GM18867 (cell line): Measurements from ENCODE around the gene KRTAP9-8.
"Not testable (repeated sequence)": the region's sequence is repeated elsewhere in the genome, so short reads cannot be mapped to it uniquely, and the experiment has no call there.

Source experiments
- ATAC-seq: cut with Tn5 transposase; IDR thresholded peaks from one replicate; pipeline ENCODE4 v1.9.1; 2021; ENCODE audit warnings: mild to moderate bottlenecking, moderate library complexity; ENCODE audit not compliant: unreplicated experiment

The KRTAP9-8 gene

DNA sequence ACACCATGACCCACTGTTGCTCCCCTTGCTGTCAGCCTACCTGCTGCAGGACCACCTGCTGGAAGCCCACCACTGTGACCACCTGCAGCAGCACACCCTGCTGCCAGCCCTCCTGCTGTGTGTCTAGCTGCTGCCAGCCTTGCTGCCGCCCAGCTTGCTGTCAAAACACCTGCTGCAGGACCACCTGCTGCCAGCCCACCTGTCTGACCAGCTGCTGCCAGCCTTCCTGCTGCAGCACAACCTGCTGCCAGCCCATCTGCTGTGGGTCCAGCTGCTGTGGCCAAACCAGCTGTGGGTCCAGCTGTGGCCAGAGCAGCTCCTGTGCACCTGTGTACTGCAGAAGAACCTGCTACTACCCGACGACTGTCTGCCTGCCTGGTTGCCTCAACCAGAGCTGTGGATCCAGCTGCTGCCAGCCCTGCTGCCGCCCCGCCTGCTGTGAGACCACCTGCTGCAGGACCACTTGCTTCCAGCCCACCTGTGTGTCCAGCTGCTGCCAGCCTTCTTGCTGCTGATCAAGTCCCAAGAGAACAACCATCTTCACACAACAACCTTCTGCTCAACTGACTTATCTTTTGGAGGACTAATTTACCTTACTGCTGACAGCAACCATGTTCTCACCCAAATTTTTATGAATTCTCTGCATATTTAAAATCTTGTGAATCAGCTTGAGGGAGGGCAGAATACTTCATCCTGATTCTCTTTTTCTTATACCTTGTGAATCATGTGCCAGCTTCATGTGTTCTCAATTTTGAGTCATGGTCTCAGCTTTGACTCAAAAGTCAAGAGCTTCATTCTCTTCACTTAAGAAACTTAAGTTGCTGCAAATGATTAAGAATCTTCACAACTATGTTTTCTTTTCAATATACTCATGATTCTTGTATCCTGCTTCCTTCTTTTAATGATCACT, 17.8 kb downstream of the KRTAP9-8 start, which contains the start of gene KRTAP9-9:
Gene KRTAP9-9 (plus strand): TSS at position 4 of the 910 bp plus-strand sequence.
- not testable (repeated sequence) for ATAC-seq

- ATAC-seq, result no peak
These were observed 18.5 kb downstream of the KRTAP9-8 start for GRCh38 chr17:41256291-41256685.

DNA sequence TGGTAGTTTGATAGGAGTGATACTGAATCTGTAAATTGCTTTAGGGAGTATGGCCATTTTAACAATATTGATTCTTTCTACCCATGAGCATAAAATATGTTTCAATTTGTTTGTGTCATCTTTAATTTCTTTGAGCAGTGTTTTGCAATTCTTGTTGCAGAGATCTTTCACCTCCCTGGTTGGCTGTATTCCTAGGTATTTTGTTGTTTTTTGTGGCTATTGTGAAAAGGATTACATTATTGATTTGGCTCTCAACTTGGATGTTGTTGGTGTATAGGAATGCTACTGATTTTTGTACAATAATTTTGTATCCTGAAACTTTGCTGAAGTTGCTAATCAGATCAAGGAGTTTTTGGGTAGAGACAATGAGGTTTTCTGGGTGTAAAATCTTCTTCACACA, 20.6 kb downstream of the KRTAP9-8 start:
- no peak for ATAC-seq

DNA sequence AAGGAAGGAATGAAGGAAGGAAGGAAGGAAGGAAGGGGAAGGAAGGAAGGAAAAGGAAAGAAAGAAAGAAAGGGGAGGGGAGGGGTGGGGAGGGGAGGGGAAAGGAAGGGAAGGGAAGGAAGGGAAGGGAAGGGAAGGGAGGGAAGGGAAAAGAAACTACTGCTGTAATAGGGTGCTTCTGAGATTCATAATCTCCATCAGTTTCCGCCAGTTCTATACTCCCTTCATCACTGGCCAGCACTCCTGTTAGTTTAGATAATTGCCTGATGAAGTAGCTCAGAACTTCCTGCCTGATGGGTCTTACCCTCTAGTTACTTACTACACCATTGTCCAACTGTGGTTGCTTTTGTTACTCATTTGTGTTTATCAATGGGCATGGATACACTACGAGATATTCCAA, 25.4 kb downstream of the KRTAP9-8 start:
- ATAC-seq, result no peak

GRCh38 chr17:41264599-41264998, 26.8 kb downstream of the KRTAP9-8 start:
- ATAC-seq, result no peak

DNA sequence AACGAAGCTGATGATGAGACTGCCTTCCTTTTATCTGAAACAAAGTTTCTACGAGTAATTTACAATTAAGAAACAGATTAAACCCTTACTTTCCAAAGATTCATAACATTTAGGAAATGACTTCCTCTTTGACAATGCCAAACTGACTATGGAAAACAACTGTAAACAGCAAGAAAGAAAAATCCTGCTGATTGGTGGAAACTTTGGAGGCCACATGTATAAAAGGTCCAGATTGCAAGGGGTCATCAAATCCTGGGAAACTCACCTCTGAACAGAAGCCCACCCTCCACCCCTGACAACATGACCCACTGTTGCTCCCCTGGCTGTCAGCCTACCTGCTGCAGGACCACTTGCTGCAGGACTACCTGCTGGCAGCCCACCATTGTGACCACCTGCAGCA, 27.3 kb downstream of the KRTAP9-8 start, which contains the start of gene KRTAP9-6:
Gene KRTAP9-6 (plus strand): TSS at position 301 of the 400 bp plus-strand sequence. CDS start 0 bp downstream, at position 301.
- ATAC-seq, result no peak

DNA sequence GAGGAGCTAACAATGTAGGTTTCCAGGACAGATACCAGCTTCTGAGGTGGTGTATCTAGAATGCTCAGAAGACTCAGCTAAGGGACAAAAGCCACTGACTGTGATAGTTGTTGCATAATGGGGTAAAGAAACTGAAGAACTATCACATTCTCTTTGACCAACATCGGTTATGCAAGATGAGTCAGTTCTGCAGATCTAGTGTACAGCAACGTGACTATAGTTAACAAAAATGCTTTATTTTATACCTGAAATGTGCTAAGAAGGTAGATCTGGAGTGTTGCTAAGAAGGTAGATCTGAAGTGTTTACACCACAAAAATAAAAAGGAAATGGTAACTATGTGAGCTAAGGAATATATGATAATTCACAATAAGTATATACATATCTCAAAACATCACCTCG, 29.9 kb downstream of the KRTAP9-8 start:
- no peak for ATAC-seq

GRCh38 chr17:41271323-41271722, 33.5 kb downstream of the KRTAP9-8 start:
- not testable (repeated sequence) for ATAC-seq

DNA sequence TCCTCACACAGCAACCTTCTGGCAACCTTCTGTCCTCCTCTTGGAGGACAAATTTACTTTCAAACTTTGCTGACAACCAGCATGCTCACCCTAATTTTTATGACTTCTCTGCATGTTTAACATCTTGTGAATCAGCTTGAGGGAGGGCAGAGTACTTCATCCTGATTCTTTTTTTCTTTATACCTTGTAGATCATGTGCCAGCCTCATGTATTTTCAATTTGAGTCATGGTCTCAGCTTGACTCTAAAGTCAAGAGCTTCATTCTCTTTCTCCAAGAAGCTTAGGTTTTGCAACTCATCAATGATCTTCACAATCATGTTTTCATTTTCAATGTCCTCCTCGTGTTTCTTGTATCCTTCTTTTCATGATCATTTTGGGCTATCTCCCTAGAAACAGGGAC, 34.1 kb downstream of the KRTAP9-8 start:
- ATAC-seq, result no peak

GRCh38 chr17:41275648-41276190, 37.9 kb downstream of the KRTAP9-8 start, which contains the start of gene KRTAP9-7:
TSS of gene KRTAP9-7 (plus strand) at chr17:41275698. CDS start at chr17:41275698, 0 bp downstream.
- ATAC-seq, result not testable (repeated sequence)

DNA sequence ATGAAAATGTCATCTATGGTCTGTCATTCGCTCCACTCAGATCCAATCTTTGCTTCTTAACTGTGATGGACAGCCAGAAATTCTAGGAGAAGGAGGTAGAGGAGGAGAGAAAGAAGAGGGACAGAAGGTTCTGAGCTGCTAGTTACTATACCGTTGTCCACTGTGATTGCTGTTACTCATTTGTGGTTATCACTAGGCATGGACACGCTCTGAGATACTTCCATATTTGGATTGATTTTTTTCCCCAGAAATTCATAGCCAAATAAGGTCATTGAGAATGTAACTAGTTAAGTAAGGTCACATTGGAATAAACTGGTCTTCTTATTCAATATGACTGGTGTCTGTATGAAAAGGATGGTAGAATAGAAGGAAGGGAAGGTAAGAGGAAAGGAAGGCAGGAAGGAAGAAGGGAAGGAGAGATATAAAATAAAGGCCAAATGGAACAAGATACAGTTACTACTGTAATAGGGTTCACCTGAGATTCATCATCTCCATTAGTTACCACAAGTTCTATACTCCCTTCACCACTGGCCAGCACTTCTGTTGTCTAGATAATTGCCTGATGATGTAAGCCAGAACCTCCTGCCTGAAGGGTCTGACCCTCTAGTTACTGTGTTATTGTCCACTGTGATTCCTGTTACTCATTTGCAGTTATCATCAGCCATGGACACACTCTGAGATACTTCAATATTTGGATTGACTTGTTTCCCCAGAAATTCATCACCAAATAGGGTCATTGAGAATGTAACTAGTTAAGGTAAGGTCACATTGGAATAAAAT, 40.6 kb downstream of the KRTAP9-8 start:
- no peak for ATAC-seq

GRCh38 chr17:41284043-41284442, 46.2 kb downstream of the KRTAP9-8 start:
- no peak for ATAC-seq

- no peak for ATAC-seq
These were observed 46.7 kb downstream of the KRTAP9-8 start for GRCh38 chr17:41284546-41284945.

DNA sequence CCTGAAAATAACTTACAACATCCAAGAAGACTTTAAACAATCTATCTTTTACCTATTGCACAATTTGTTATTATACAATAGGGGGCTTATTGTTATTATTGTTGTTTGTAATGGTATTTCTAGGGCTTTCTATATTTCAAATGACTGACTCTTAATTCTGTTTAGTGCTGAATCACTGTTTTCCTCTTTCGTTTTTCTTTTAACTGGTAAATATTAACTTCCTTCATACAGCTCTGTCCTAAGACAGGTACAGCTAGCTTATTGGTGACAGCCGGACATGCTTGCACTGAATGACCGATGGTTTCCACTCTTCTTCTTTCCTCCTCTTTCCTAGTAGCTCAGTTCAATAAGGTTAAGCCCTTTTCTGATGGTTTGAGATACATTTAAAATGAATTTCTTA, 49.3 kb downstream of the KRTAP9-8 start:
- no peak for ATAC-seq
